CD4-positive, alpha-beta T cell (primary cell): ENCODE measurements around the gene AADACL4. TPM values are rescaled to one million over a fixed set of nuclear protein-coding genes. Genes with fewer than 3 reads are reported as not detected.
"Not testable (repeated sequence)": the region's sequence is repeated elsewhere in the genome, so short reads cannot be mapped to it uniquely, and the experiment has no call there.

Experiments used
- ATAC-seq: fragments of 200-7000 bp; cut with Tn5 transposase; one replicate; pipeline ENCODE4 v1.10.0; 2022; ENCODE audit warnings: mild to moderate bottlenecking; ENCODE audit not compliant: poor library complexity
- CTCF ChIA-PET: fragments of 350-600 bp; sonication (Branson Sonifier 250); formaldehyde crosslinking; loops from one replicate; lab custom pipeline; 2021; ENCODE audit warnings: antibody characterized with exemption, inconsistent platforms; lab: Charles Lee
- POLR2A ChIA-PET: fragments of 350-600 bp; sonication (Branson Sonifier 250); formaldehyde crosslinking; loops from one replicate; lab custom pipeline; 2021; ENCODE audit warnings: antibody characterized with exemption, inconsistent platforms; lab: Charles Lee
- DNase-seq, 14 experiments: peaks; one replicate each; pipeline ENCODE4 v3.0.0-alpha.2; 2013 to 2020; ENCODE audit warnings: mixed read lengths in 2 of 14
- H3K27ac ChIP-seq, 2 donors: one replicate each; pipeline versions ENCODE4 v1.5.1 to v1.7.0; 2013; ENCODE audit warnings: low read length in 2 of 2, low read depth in 1 of 2, mild to moderate bottlenecking in 1 of 2
- H3K27me3 ChIP-seq, 2 experiments: 1 replicate in 1 of 2; 2 replicates in 1 of 2; pipeline versions ENCODE4 v1.6.1 to v1.7.0; 2013; ENCODE audit warnings: low read length in 2 of 2, control low read depth in 1 of 2, mild to moderate bottlenecking in 1 of 2, moderate library complexity in 1 of 2; ENCODE audit not compliant: insufficient read depth in 2 of 2, control insufficient read depth in 1 of 2
- H3K36me3 ChIP-seq: one replicate; pipeline ENCODE4 v1.6.1; 2013; ENCODE audit warnings: low read length, control low read depth; ENCODE audit not compliant: insufficient read depth
- H3K4me1 ChIP-seq: one replicate; pipeline ENCODE4 v1.6.1; 2013; ENCODE audit warnings: low read length, control low read depth; ENCODE audit not compliant: insufficient read depth
- H3K4me3 ChIP-seq: one replicate; pipeline ENCODE4 v1.5.1; 2013; ENCODE audit warnings: mild to moderate bottlenecking, low read length, moderate library complexity
- H3K9me3 ChIP-seq, 2 experiments: 1 replicate in 1 of 2; 2 replicates in 1 of 2; pipeline versions ENCODE4 v1.6.1 to v1.7.0; 2013; ENCODE audit warnings: low read length in 2 of 2, mild to moderate bottlenecking in 2 of 2, control low read depth in 1 of 2, moderate library complexity in 1 of 2; ENCODE audit not compliant: control insufficient read depth in 1 of 2, insufficient read depth in 1 of 2
- H3K27ac Mint-ChIP-seq: one replicate; pipeline ENCODE4 v1.8.0; 2020; ENCODE audit warnings: mixed read lengths
- H3K27me3 Mint-ChIP-seq: one replicate; pipeline ENCODE4 v1.8.0; 2021; ENCODE audit warnings: mixed read lengths
- H3K36me3 Mint-ChIP-seq: one replicate; pipeline ENCODE4 v1.8.0; 2021; ENCODE audit warnings: low read depth, mixed read lengths
- H3K4me1 Mint-ChIP-seq: one replicate; pipeline ENCODE4 v1.8.0; 2021; ENCODE audit warnings: low read depth, mixed read lengths
- H3K4me3 Mint-ChIP-seq: one replicate; pipeline ENCODE4 v1.8.0; 2020; ENCODE audit warnings: mild to moderate bottlenecking, mixed read lengths
- H3K9me3 Mint-ChIP-seq: one replicate; pipeline ENCODE4 v1.8.0; 2020; ENCODE audit warnings: mixed read lengths
- CTCF ChIP-seq: fragments of 200-600 bp; IDR thresholded peaks from one replicate; pipeline ENCODE4 v1.8.0; 2022; ENCODE audit warnings: antibody characterized with exemption, mild to moderate bottlenecking
- intact Hi-C, 2 experiments: fragments of 100-400 bp; cut with DNase I in 1 of 2; cut with micrococcal nuclease in 1 of 2; formaldehyde crosslinking; loops; one replicate each; pipeline versions ENCODE4 v1.15.1 to v1.9.0; 2023 to 2025; cut with DNase I, micrococcal nuclease
- total RNA-seq, 174 experiments: library from RNA in 2 of 174; stranded (reverse) in 2 of 174; gene quantifications; one replicate each; pipeline ENCODE4 v1.2.3 and lab custom pipeline; 2021 to 2026

Gene AADACL4
- total RNA-seq, 2 experiments from 2014 or later, result not detected

- Histone ChIP-seq H3K36me3 (no peaks in the 10 kb centered on the region), H3K4me1 (no peaks in the 10 kb centered on the region), H3K27me3 (peaks cover 4 to 5% of the 10 kb centered on the region in 2 experiments), H3K27ac (no peak overlapping the region), H3K9me3 (no peaks in the 10 kb centered on the region), H3K4me3 (no peak overlapping the region)
- peaks cover 20% of the 10 kb centered on the region for H3K27me3 Mint-ChIP-seq
- no peaks in the 10 kb centered on the region for H3K4me1 Mint-ChIP-seq
- no peak overlapping the region for H3K4me3 Mint-ChIP-seq
- ChIA-PET POLR2A (no interaction called here), CTCF (no interaction called here)
- TF ChIP-seq CTCF, result no peak
- no peak for ATAC-seq
- DNase-seq, result no peak
- intact Hi-C loops, result no loop called here
- H3K36me3 Mint-ChIP-seq, result no peaks in the 10 kb centered on the region
- no peaks in the 10 kb centered on the region for H3K9me3 Mint-ChIP-seq
- no peak overlapping the region for H3K27ac Mint-ChIP-seq
Observed at GRCh38 chr1:12712929-12713328, 69.0 kb downstream of the AADACL4 start.

GRCh38 chr1:12713651-12714050 is 69.8 kb downstream of the AADACL4 start:
- POLR2A ChIA-PET, H3K4me1 ChIP-seq, H3K9me3 Mint-ChIP-seq, H3K27me3 ChIP-seq, ATAC-seq, H3K9me3 ChIP-seq, H3K4me3 ChIP-seq, CTCF ChIA-PET, H3K36me3 Mint-ChIP-seq, H3K36me3 ChIP-seq, H3K4me1 Mint-ChIP-seq, DNase-seq, intact Hi-C loops, H3K27ac Mint-ChIP-seq, H3K4me3 Mint-ChIP-seq, H3K27ac ChIP-seq: not testable (repeated sequence)
- H3K27me3 Mint-ChIP-seq, result peaks cover 20% of the 10 kb centered on the region

- Histone ChIP-seq H3K27me3 (peaks cover 4 to 5% of the 10 kb centered on the region in 2 experiments), H3K27ac (no peak overlapping the region), H3K36me3 (no peaks in the 10 kb centered on the region), H3K4me3 (no peak overlapping the region), H3K9me3 (no peaks in the 10 kb centered on the region), H3K4me1 (no peaks in the 10 kb centered on the region)
- no peak overlapping the region for H3K27ac Mint-ChIP-seq
- no peaks in the 10 kb centered on the region for H3K36me3 Mint-ChIP-seq
- H3K4me1 Mint-ChIP-seq, result no peaks in the 10 kb centered on the region
- DNase-seq (no peak), ATAC-seq (no peak)
- intact Hi-C loops, result no loop called here
- no peak overlapping the region for H3K4me3 Mint-ChIP-seq
- no peak for TF ChIP-seq CTCF
- peaks cover 27% of the 10 kb centered on the region for H3K27me3 Mint-ChIP-seq
- CTCF ChIA-PET, result no interaction called here
- POLR2A ChIA-PET, result no interaction called here
- no peaks in the 10 kb centered on the region for H3K9me3 Mint-ChIP-seq
Observed at GRCh38 chr1:12714710-12715475, 71.0 kb downstream of the AADACL4 start.
